Measurements from ENCODE around the gene NOL4L. TPM values are rescaled to one million over a fixed set of nuclear protein-coding genes. Genes with fewer than 3 reads are reported as not detected.

Gene NOL4L
- total and polyA plus RNA-seq, 11 donors = 2.6 to 15.0 (median 6.7) TPM

DNA sequence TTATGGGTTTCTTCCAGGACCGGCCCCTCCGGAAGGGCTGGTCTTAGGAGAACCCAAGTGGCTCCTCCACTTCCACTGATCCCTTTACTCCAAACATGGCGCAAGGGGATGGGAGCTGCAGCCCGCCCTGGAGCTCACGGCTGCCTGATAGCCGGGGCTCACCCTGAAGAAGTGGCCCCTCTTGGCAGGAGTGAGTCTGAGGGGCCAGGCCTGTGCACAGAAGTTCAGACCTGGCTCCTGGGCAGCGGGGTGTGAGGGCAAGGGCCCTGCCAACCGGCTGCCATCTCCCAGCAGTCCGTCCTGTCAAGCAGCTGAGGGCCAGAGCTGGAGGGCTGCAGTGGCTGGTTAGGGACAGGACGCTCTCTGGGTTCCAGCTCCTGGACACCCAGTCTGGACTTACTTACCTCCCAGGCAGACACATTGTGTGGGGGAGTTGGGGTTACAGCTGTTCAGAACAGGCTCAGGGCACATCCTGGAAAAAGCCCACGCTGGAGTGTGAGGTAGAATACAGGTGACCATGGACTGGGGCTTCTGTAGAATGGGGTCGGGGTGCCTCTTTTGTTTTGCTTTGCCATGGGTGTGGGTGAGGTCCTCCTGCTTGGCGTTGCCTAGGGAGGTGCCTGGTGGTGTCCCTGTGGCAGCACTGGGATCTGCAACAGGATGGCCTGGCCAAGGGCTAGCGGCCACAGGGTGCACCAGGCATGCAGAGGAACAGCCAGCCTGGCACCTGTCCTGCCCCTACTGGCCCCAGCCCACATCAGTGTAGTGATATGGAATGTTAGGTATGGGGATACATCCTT lies 138.6 kb downstream of the NOL4L start:
- DNase-seq (no peak), ATAC-seq (peak; percentile 7 to 27 (median 13))
- Histone ChIP-seq H3K4me1 (peaks cover 0 to 57% (median 38%) of the 10 kb centered on the region in 12 donors), H3K4me3 (no peak overlapping the region), H3K36me3 (peaks cover 0 to 72% (median 48%) of the 10 kb centered on the region in 9 donors), H3K27me3 (no peaks in the 10 kb centered on the region), H3K9me3 (no peaks in the 10 kb centered on the region), H3K27ac (no peak overlapping the region)
- intact Hi-C loops (cut with DNase I) = no loop called here
- 85 to 90% (median 88%) methylated on average over 13 to 14 of the region's 14 CpGs for WGBS, 4 donors
- no peak for TF ChIP-seq POLR2A (IDR thresholded peaks at IDR 0.05)
- TF ChIP-seq CTCF (IDR thresholded peaks at IDR 0.05) = no peak

- DNase-seq (no peak), ATAC-seq (peak in 1 of 4 donors; percentile 24)
- intact Hi-C loops (cut with DNase I) = no loop called here
- H3K4me1 ChIP-seq = peaks cover 0 to 50% (median 34%) of the 10 kb centered on the region in 12 donors
- H3K27ac ChIP-seq = no peak overlapping the region
- peaks cover 0 to 66% (median 45%) of the 10 kb centered on the region in 9 donors for H3K36me3 ChIP-seq
- no peak for TF ChIP-seq POLR2A (IDR thresholded peaks at IDR 0.05)
- no peak for TF ChIP-seq CTCF (IDR thresholded peaks at IDR 0.05)
- H3K4me3 ChIP-seq = no peak overlapping the region
- 51 to 59% (median 59%) methylated on average over 5 to 12 of the region's 12 CpGs for WGBS, 4 donors
- H3K27me3 ChIP-seq = no peaks in the 10 kb centered on the region
- no peaks in the 10 kb centered on the region for H3K9me3 ChIP-seq
Observed at GRCh38 chr20:32445539-32446273, 139.4 kb downstream of the NOL4L start.

DNA sequence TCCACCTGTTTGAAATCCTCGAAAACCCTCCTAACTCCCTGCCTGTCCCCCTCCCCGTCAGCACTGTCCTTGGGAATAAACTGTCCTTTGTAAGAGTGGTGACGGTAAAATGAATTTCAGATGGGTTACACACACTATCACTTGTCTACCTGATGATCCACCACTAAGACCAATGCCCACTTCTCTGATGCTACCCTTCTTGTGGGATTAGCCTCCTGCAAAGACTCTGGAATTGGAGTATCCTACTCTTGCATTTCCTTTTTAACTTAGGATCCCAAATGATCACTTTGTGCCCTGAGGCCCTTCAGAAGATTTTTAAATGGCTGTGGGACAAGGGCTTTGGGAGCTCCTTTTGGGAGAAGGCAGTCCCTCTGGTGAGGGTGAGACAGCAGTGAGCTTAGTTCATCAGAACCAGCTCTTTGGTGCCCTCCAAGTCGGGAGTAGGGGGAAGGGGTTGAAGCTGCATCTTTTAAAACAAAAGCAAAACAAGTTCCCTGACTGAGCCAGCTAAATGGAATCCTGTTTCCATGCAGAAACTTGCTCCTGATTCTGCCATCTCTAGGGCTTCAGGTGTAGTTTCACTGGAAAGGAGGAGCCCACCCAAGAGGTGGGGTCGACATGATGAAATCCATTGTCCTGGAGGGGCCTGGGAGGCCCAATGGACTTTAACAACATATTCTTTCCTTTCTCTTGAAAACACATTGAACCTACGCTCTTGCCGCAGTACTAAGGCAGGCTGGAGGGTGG lies 140.5 kb downstream of the NOL4L start:
- ATAC-seq (no peak), DNase-seq (no peak)
- Histone ChIP-seq H3K4me1 (peaks cover 0 to 39% (median 24%) of the 10 kb centered on the region in 12 donors), H3K27me3 (no peaks in the 10 kb centered on the region), H3K36me3 (peaks cover 0 to 69% (median 42%) of the 10 kb centered on the region in 9 donors), H3K4me3 (no peak overlapping the region), H3K27ac (no peak overlapping the region), H3K9me3 (no peaks in the 10 kb centered on the region)
- intact Hi-C loops (cut with DNase I) = no loop called here
- 83 to 87% (median 86%) methylated on average over 7 of the region's 7 CpGs for WGBS, 4 donors
- TF ChIP-seq CTCF (IDR thresholded peaks at IDR 0.05) (no peak), POLR2A (IDR thresholded peaks at IDR 0.05) (no peak)
